HepG2 (cell line): ENCODE data around the gene C19orf85. TPM values are rescaled to one million over a fixed set of nuclear protein-coding genes. Genes with fewer than 3 reads are reported as not detected.
A peak's percentile ranks its signal among the peaks of the same experiment; 100 is the strongest.

Source experiments
- ATAC-seq: fragments of 200-7000 bp; cut with Tn5 transposase; 3 replicates; pipeline ENCODE4 v1.9.1; 2020; ENCODE audit warnings: mild to moderate bottlenecking, moderate library complexity
- BruUV-seq: library from RNA; stranded (reverse); fragments of 400-500 nt; replicated peaks from 2 replicates; lab custom pipeline; 2021; lab: Mats Ljungman, UMichigan
- CTCF ChIA-PET: fragments of 300-600 bp; formaldehyde crosslinking; extraction: SDS; loops from one replicate; lab custom pipeline; 2021; ENCODE audit warnings: low total read pairs, inconsistent platforms, low intra/inter-chr PET ratio; lab: Yijun Ruan, JAX
- POLR2A ChIA-PET: fragments of 350-600 bp; sonication (Branson Sonifier 250); formaldehyde crosslinking; loops from one replicate; lab custom pipeline; 2020; ENCODE audit warnings: antibody characterized with exemption, inconsistent platforms; lab: Yijun Ruan, JAX
- DNase-seq: peaks from one replicate; pipeline ENCODE4 v3.0.0-alpha.2; 2015; ENCODE audit warnings: low spot score
- FAIRE-seq: peaks from 3 replicates; lab custom pipeline; 2011; peaks lifted over from hg19 to GRCh38; lab: Jason Lieb, UNC
- H2AFZ ChIP-seq: one replicate; pipeline ENCODE4 v1.6.1; 2011; ENCODE audit warnings: low read length, inconsistent platforms
- H3K27ac ChIP-seq: fragments of 300-600 bp; 3 replicates; pipeline ENCODE4 v1.8.0; 2011; ENCODE audit warnings: mixed run types, mild to moderate bottlenecking, mixed read lengths, low read length, inconsistent platforms; ENCODE audit not compliant: insufficient read depth; ENCODE audit errors: extremely low read length
- H3K27me3 ChIP-seq, 2 experiments: fragments of 200-600 bp in 1 of 2; 2 replicates in 1 of 2; 3 replicates in 1 of 2; pipeline versions ENCODE4 v1.6.0 to v1.8.0; 2011; ENCODE audit warnings: low read length in 2 of 2, mild to moderate bottlenecking in 2 of 2, moderate library complexity in 2 of 2, inconsistent platforms in 1 of 2; ENCODE audit not compliant: insufficient read depth in 2 of 2, control insufficient read depth in 1 of 2
- H3K36me3 ChIP-seq, 2 experiments: fragments of 200-600 bp in 1 of 2; replicated peaks in 1 of 2; 2 replicates in 1 of 2; 3 replicates in 1 of 2; pipeline versions ENCODE4 v1.5.1 to v1.8.0; 2011; ENCODE audit warnings: low read length in 2 of 2, inconsistent platforms in 1 of 2; ENCODE audit not compliant: insufficient read depth in 2 of 2, control insufficient read depth in 1 of 2
- H3K4me1 ChIP-seq: 2 replicates; pipeline ENCODE4 v1.5.1; 2012; ENCODE audit warnings: low read length, inconsistent platforms; ENCODE audit not compliant: insufficient read depth
- H3K4me2 ChIP-seq: 2 replicates; pipeline ENCODE4 v1.6.0; 2011; ENCODE audit warnings: low read depth, low read length, inconsistent platforms
- H3K4me3 ChIP-seq, 3 experiments: fragments of 200-600 bp in 1 of 3; sonication (generic), shearing (Covaris generic) in 1 of 3; replicated peaks in 1 of 3; 2 replicates each; pipeline ENCODE4 v1.5.1; 2011 to 2016; ENCODE audit warnings: low read length in 3 of 3, inconsistent platforms in 2 of 3, low read depth in 2 of 3, mild to moderate bottlenecking in 2 of 3, control low read depth in 1 of 3, mixed read lengths in 1 of 3; ENCODE audit not compliant: insufficient read depth in 1 of 3
- H3K79me2 ChIP-seq: one replicate; pipeline ENCODE4 v1.6.1; 2011; ENCODE audit warnings: low read length, inconsistent platforms; ENCODE audit not compliant: insufficient read depth
- H3K9ac ChIP-seq: 2 replicates; pipeline ENCODE4 v1.6.0; 2011; ENCODE audit warnings: mild to moderate bottlenecking, low read depth, low read length, inconsistent platforms; ENCODE audit not compliant: insufficient read depth
- H3K9me3 ChIP-seq: 2 replicates; pipeline ENCODE4 v1.5.1; 2012; ENCODE audit warnings: mild to moderate bottlenecking, low read length
- H4K20me1 ChIP-seq: 2 replicates; pipeline ENCODE4 v1.6.0; 2011; ENCODE audit warnings: inconsistent platforms, mild to moderate bottlenecking, low read length, moderate library complexity; ENCODE audit not compliant: insufficient read depth
- CEBPG ChIP-seq: IDR thresholded peaks from 2 replicates; pipeline ENCODE4 v1.6.1; 2016
- HDAC1 ChIP-seq: sonication (generic); formaldehyde crosslinking; IDR thresholded peaks from 2 replicates; pipeline ENCODE4 v1.5.1; 2020; ENCODE audit warnings: mild to moderate bottlenecking, missing genetic modification reagents
- HDAC2 ChIP-seq: sonication (generic); formaldehyde crosslinking; IDR thresholded peaks from 2 replicates; pipeline ENCODE4 v1.4.0; 2020; ENCODE audit warnings: missing genetic modification reagents
- HNF4G ChIP-seq, 2 experiments: sonication (generic) in 1 of 2; formaldehyde crosslinking in 1 of 2; IDR thresholded peaks; 2 replicates each; pipeline versions ENCODE4 v1.4.0 to v1.6.1; 2011 to 2020; ENCODE audit warnings: borderline replicate concordance in 2 of 2, low read depth in 2 of 2, mild to moderate bottlenecking in 2 of 2, low read length in 1 of 2, missing genetic modification reagents in 1 of 2, moderate library complexity in 1 of 2
- ZNF3 ChIP-seq: IDR thresholded peaks from 2 replicates; pipeline ENCODE4 v1.7.0; 2017; ENCODE audit warnings: inconsistent platforms
- ZNF354B ChIP-seq: sonication (generic); formaldehyde crosslinking; IDR thresholded peaks from 2 replicates; pipeline ENCODE4 v1.8.0; 2022; ENCODE audit warnings: mild to moderate bottlenecking, missing genetic modification reagents
- ZNF367 ChIP-seq: sonication (generic); formaldehyde crosslinking; IDR thresholded peaks from 2 replicates; pipeline ENCODE4 v1.4.0; 2020; ENCODE audit warnings: missing genetic modification reagents, borderline replicate concordance
- ZNF768 ChIP-seq: sonication (generic); formaldehyde crosslinking; IDR thresholded peaks from 2 replicates; pipeline ENCODE4 v1.4.0; 2020; ENCODE audit warnings: missing genetic modification reagents
- WGBS: methylation state at CpG from one replicate; pipeline ENCODE4 v1.1.6; 2017; ENCODE audit warnings: low lambda C conversion rate; 5-methylcytosine and 5-hydroxymethylcytosine counted together
- in situ Hi-C: cut with HindIII; loops from 2 replicates; pipeline ENCODE4 v1.10.0; 2017; ENCODE audit warnings: low pct_unique_long_range_greater_than_20kb; ENCODE audit not compliant: extremely low pct_ligation_motif_present
- intact Hi-C: fragments of 100-400 bp; cut with micrococcal nuclease; formaldehyde crosslinking; loops from one replicate; pipeline ENCODE4 v1.10.0; 2022; ENCODE audit not compliant: unreplicated experiment
- polyA plus RNA-seq, 8 experiments: library from polyadenylated mRNA; depleted of rRNA in 3 of 8; stranded (reverse) in 7 of 8; unstranded in 1 of 8; fragments of >200 nt; fragmentation: Illumina TruSeq in 4 of 8; extraction: Trizol in 4 of 8; gene quantifications; 2 replicates each; pipeline versions ENCODE4 v1.2.1 to v1.2.3, GENCODE V29; 2011 to 2016; ENCODE audit warnings: low read depth in 4 of 8, missing spikeins in 1 of 8, mixed read lengths in 1 of 8; ENCODE audit not compliant: insufficient read depth in 1 of 8
- total RNA-seq, 5 experiments: library from RNA; depleted of rRNA; stranded (reverse); fragments of >200 nt; fragmentation: Illumina TruSeq; extraction: Trizol; gene quantifications; 2 replicates each; pipeline ENCODE4 v1.2.3, GENCODE V29; 2016; ENCODE audit warnings: low read depth in 1 of 5

C19orf85 gene
- total and polyA plus RNA-seq, 2 of the 13 experiments (the other 11 are each of a cell fraction or from before 2014, with no cell fraction given): not detected

GRCh38 chr19:55468054-55468393 is 3.5 kb upstream of the C19orf85 start:
- H4K20me1 ChIP-seq: no peaks in the 10 kb centered on the region
- H3K4me2 ChIP-seq: peak overlapping the region; percentile 71
- H3K27me3 ChIP-seq: no peaks in the 10 kb centered on the region; a peak in 1 of 5 replicates
- DNase-seq: no peak
- intact Hi-C loops: no loop called here
- H3K4me3 ChIP-seq: peak overlapping the region in 1 of 3 experiments; percentile 44; a peak in 1 of 6 replicates
- H3K4me1 ChIP-seq: peaks cover 52% of the 10 kb centered on the region
- 0% methylated on average over 4 of the region's 4 CpGs for WGBS
- H3K36me3 ChIP-seq: no peaks in the 10 kb centered on the region
- CTCF ChIA-PET: interaction anchor here (1.2 to 1.6 kb wide), 2 partner anchors 36 to 327 kb away, joined by 3 to 24 read pairs; no protein-coding TSS in a partner anchor
- no peak overlapping the region for H2AFZ ChIP-seq
- no peak for ATAC-seq
- in situ Hi-C loops: no loop called here
- TF ChIP-seq HDAC1 (0 out of 2 replicates have a peak, but pooled peaks have one; percentile 1), ZNF3 (CRISPR knock-in tag) (peak; percentile 95), ZNF367 (CRISPR knock-in tag) (no peak), ZNF354B (0 out of 2 replicates have a peak, but pooled peaks have one; percentile 10), CEBPG (CRISPR knock-in tag) (0 out of 2 replicates have a peak, but pooled peaks have one; percentile 1), ZNF768 (no peak), HNF4G (IDR thresholded peaks at IDR 0.05; ENCODE audit: borderline replicate concordance, low read depth, low read length) (no peak), HNF4G (CRISPR knock-in tag; IDR thresholded peaks at IDR 0.05; ENCODE audit: borderline replicate concordance, low read depth) (0 out of 2 replicates have a peak, but pooled peaks have one; percentile 3), HDAC2 (CRISPR knock-in tag) (0 out of 2 replicates have a peak, but pooled peaks have one; percentile 1)
- H3K9me3 ChIP-seq: no peaks in the 10 kb centered on the region
- H3K9ac ChIP-seq: no peak overlapping the region
- no peak overlapping the region for H3K27ac ChIP-seq
- BruUV-seq: no TSS peak
- POLR2A ChIA-PET: interaction anchor here (1.0 to 2.2 kb wide), 3 partner anchors 8 to 156 kb away, joined by 4 to 26 read pairs (median 4); partner anchors contain the start of genes ZNF628 and ZNF784
- no peak for FAIRE-seq
- H3K79me2 ChIP-seq: no peaks in the 10 kb centered on the region
